Right renal pelvis (tissue), 4 donors: ENCODE measurements around the gene LENG8. TPM values are rescaled to one million over a fixed set of nuclear protein-coding genes. Genes with fewer than 3 reads are reported as not detected.
A peak's percentile ranks its signal among the peaks of the same experiment; 100 is the strongest.
"Not testable (repeated sequence)": the region's sequence is repeated elsewhere in the genome, so short reads cannot be mapped to it uniquely, and the experiment has no call there.

ENCODE experiments used
- DNase-seq, 4 donors: peaks; one replicate each; pipeline ENCODE4 v3.0.0-alpha.2; 2013; ENCODE audit warnings: low read depth in 4 of 4, low spot score in 3 of 4, missing footprints in 1 of 4
- polyA plus RNA-seq, 4 donors: library from polyadenylated mRNA; unstranded; fragments of 120-200 nt; gene quantifications; one replicate each; pipeline ENCODE4 v1.2.1, GENCODE V29; 2013; ENCODE audit not compliant: insufficient read length in 4 of 4

The LENG8 gene
- polyA plus RNA-seq, 4 donors, result 126 to 169 (median 150) TPM

- DNase-seq, result no peak
These were observed 10.6 kb downstream of the LENG8 start for GRCh38 chr19:54459282-54460229.

GRCh38 chr19:54460230-54461005 lies 11.4 kb downstream of the LENG8 start:
- DNase-seq, result no peak

GRCh38 chr19:54461210-54461609 lies 12.2 kb downstream of the LENG8 start:
- DNase-seq, result no peak

- no peak for DNase-seq
These were observed 12.6 kb downstream of the LENG8 start for GRCh38 chr19:54461613-54462012.

- no peak for DNase-seq
These were observed 13.2 kb downstream of the LENG8 start for GRCh38 chr19:54462047-54462654.

- DNase-seq, result no peak
These were observed 13.9 kb downstream of the LENG8 start for GRCh38 chr19:54462655-54463530.

- peak; percentile 78 to 89 (median 86) for DNase-seq
These were observed 14.6 kb downstream of the LENG8 start, which contains the start of gene LENG9 for GRCh38 chr19:54463531-54464043. Gene LENG9, minus strand, starts transcription at chr19:54463778. Its CDS starts 252 bp downstream, at chr19:54463526.

GRCh38 chr19:54464044-54464629 lies 15.1 kb downstream of the LENG8 start:
- DNase-seq, result peak in 2 of 4 donors; percentile 68 to 73

- peak in 1 of 4 donors; percentile 68 for DNase-seq
These were observed 15.8 kb downstream of the LENG8 start for GRCh38 chr19:54464630-54465425.

- DNase-seq, result no peak
These were observed 16.6 kb downstream of the LENG8 start for GRCh38 chr19:54465426-54466109.

- not testable (repeated sequence) for DNase-seq
These were observed 17.1 kb downstream of the LENG8 start for GRCh38 chr19:54466110-54466480.

- DNase-seq, result no peak
These were observed 20.5 kb downstream of the LENG8 start for GRCh38 chr19:54469496-54469934.

GRCh38 chr19:54470276-54470887 lies 21.4 kb downstream of the LENG8 start:
- no peak for DNase-seq

- DNase-seq, result no peak
These were observed 22.2 kb downstream of the LENG8 start for GRCh38 chr19:54470991-54471782.

GRCh38 chr19:54473071-54473891 lies 24.3 kb downstream of the LENG8 start, which contains the start of gene CDC42EP5:
Gene CDC42EP5, minus strand, starts transcription at chr19:54473296. Its CDS starts 7,749 bp downstream, at chr19:54465547.
- DNase-seq, result peak in 2 of 4 donors; percentile 74 to 82
